Stomach (tissue), 9 donors: Measurements from ENCODE around the gene TEX29. TPM values are rescaled to one million over a fixed set of nuclear protein-coding genes. Genes with fewer than 3 reads are reported as not detected.

Experiments used
- DNase-seq, 2 donors: peaks; one replicate each; pipeline versions ENCODE4 v3.0.0 to v3.0.0-alpha.2; 2013 to 2019
- H3K27ac ChIP-seq, 5 donors: fragments of 200-600 bp in 4 of 5; sonication (generic) in 4 of 5; one replicate each; pipeline ENCODE4 v1.5.1; 2013 to 2019; ENCODE audit warnings: mild to moderate bottlenecking in 1 of 5, moderate library complexity in 1 of 5
- H3K27me3 ChIP-seq, 3 donors: fragments of 200-600 bp; sonication (generic); one replicate each; pipeline ENCODE4 v1.5.1; 2017 to 2019; ENCODE audit warnings: mixed run types in 1 of 3
- H3K36me3 ChIP-seq, 4 donors: fragments of 200-600 bp; sonication (generic); 1 replicate in 3 of 4; 2 replicates in 1 of 4; pipeline ENCODE4 v1.5.1; 2016 to 2019
- H3K4me1 ChIP-seq, 4 donors: fragments of 200-600 bp; sonication (generic); one replicate each; pipeline ENCODE4 v1.5.1; 2016 to 2019
- H3K4me3 ChIP-seq, 4 donors: fragments of 200-600 bp; sonication (generic) in 3 of 4; one replicate each; pipeline ENCODE4 v1.5.1; 2016 to 2019; ENCODE audit warnings: mild to moderate bottlenecking in 1 of 4
- H3K9me3 ChIP-seq, 4 donors: fragments of 200-600 bp; sonication (generic); one replicate each; pipeline ENCODE4 v1.5.1; 2016 to 2019
- EP300 ChIP-seq: sonication (generic); formaldehyde crosslinking; IDR thresholded peaks from one replicate; pipeline ENCODE4 v1.6.1; 2017; ENCODE audit warnings: antibody characterized with exemption
- POLR2A ChIP-seq, 4 donors: fragments of 450-650 bp; IDR thresholded peaks; one replicate each; pipeline ENCODE4 v1.6.1; 2016; ENCODE audit warnings: antibody characterized with exemption in 4 of 4, control low read depth in 2 of 4, mild to moderate bottlenecking in 1 of 4, moderate library complexity in 1 of 4
- POLR2AphosphoS5 ChIP-seq, 3 donors: sonication (generic); formaldehyde crosslinking; IDR thresholded peaks; one replicate each; pipeline ENCODE4 v1.6.1; 2016; ENCODE audit warnings: antibody characterized with exemption in 3 of 3
- WGBS, 5 donors: extraction: QIAGEN DNeasy Blood & Tissue Kit in 3 of 5; methylation state at CpG; one replicate each; pipeline versions ENCODE4 v1.1.5 to v1.1.7; 2013 to 2018; 5-methylcytosine and 5-hydroxymethylcytosine counted together
- intact Hi-C: fragments of 100-400 bp; cut with DNase I; formaldehyde crosslinking; loops from one replicate; pipeline ENCODE4 v1.15.1; 2023; ENCODE audit warnings: low total_unique reads
- polyA plus RNA-seq, 3 donors: library from polyadenylated mRNA; stranded (reverse); fragments of 200-250 nt; gene quantifications; one replicate each; pipeline ENCODE4 v1.2.3, GENCODE V29; 2013
- total RNA-seq, 5 donors: library from RNA; depleted of rRNA; stranded (reverse); fragments of >200 nt; gene quantifications; one replicate each; pipeline versions ENCODE4 v1.1.0 to v1.2.3, GENCODE V29; 2014 to 2016
- TF ChIP-seq, protein P1 (sequence below), 7 experiments: fragments of 450-650 bp in 4 of 7; fragments of 200-600 bp in 3 of 7; sonication (generic) in 3 of 7; IDR thresholded peaks; one replicate each; pipeline ENCODE4 v1.5.1; 2016 to 2019; ENCODE audit warnings: antibody characterized with exemption in 7 of 7, control low read depth in 2 of 7, mild to moderate bottlenecking in 1 of 7
- donor health status: healthy with polysubstance abuse.
- donor health status: Bipolar disorder and iron deficiency.
- donor health status: healthy.

The TEX29 gene
- total and polyA plus RNA-seq, 8 donors: 0.87 to 2.2 TPM; not detected in 6

DNA sequence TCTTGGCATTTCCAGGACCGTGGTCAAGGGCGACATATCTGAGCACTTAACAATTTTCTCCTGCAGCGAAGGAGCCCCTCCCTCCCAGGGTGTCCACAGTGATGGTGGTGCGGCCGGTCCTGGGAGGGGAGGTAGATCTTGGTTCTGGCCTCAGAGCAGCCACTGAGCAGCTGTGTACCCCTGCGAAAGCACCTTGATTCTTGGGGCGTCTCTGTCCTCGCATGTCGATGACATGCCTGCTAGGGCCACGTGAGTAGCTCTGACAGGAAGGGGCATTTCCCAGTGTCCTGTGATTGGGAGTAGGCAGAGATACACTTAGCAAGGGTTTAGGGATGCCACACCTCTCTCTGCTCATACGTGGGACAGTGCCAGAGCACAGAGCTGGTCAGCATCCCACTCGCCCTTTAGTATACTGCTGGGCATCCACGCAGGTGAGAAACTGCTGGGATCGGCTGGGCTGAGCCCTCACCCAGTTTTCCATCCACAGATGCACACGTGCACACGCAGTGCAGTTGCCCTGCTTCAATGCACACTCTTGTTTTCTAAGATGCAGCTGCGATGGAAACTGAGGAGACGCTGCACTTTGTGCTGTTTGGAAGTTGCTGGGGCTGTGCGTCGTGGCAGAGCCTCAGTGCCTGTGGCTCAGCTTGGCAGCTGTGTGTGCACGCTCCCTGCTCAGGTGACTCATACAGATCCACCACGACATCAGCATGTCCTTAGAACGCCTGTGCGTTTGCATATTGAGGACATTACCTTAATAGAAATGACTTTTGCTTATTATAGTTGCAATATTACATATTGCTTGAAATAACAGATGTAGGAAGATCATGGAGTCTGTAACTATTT, 66.8 kb downstream of the TEX29 start:
- no peaks in the 10 kb centered on the region for H3K36me3 ChIP-seq
- H3K4me1 ChIP-seq: no peaks in the 10 kb centered on the region
- no peak overlapping the region for H3K4me3 ChIP-seq
- no peak overlapping the region for H3K27ac ChIP-seq
- intact Hi-C loops: no loop called here
- no peak for TF ChIP-seq EP300
- TF ChIP-seq POLR2AphosphoS5 (IDR thresholded peaks at IDR 0.05): no peak
- TF ChIP-seq, protein P1, sequence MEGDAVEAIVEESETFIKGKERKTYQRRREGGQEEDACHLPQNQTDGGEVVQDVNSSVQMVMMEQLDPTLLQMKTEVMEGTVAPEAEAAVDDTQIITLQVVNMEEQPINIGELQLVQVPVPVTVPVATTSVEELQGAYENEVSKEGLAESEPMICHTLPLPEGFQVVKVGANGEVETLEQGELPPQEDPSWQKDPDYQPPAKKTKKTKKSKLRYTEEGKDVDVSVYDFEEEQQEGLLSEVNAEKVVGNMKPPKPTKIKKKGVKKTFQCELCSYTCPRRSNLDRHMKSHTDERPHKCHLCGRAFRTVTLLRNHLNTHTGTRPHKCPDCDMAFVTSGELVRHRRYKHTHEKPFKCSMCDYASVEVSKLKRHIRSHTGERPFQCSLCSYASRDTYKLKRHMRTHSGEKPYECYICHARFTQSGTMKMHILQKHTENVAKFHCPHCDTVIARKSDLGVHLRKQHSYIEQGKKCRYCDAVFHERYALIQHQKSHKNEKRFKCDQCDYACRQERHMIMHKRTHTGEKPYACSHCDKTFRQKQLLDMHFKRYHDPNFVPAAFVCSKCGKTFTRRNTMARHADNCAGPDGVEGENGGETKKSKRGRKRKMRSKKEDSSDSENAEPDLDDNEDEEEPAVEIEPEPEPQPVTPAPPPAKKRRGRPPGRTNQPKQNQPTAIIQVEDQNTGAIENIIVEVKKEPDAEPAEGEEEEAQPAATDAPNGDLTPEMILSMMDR (IDR thresholded peaks at IDR 0.05): no peak
- no peak for TF ChIP-seq POLR2A (IDR thresholded peaks at IDR 0.05)
- no peaks in the 10 kb centered on the region for H3K9me3 ChIP-seq
- peak in 1 of 2 donors; percentile 17 for DNase-seq
- peaks cover 0 to 36% (median 0%) of the 10 kb centered on the region in 3 donors for H3K27me3 ChIP-seq
- 78 to 86% (median 84%) methylated on average over 24 of the region's 24 CpGs for WGBS, 5 donors

DNA sequence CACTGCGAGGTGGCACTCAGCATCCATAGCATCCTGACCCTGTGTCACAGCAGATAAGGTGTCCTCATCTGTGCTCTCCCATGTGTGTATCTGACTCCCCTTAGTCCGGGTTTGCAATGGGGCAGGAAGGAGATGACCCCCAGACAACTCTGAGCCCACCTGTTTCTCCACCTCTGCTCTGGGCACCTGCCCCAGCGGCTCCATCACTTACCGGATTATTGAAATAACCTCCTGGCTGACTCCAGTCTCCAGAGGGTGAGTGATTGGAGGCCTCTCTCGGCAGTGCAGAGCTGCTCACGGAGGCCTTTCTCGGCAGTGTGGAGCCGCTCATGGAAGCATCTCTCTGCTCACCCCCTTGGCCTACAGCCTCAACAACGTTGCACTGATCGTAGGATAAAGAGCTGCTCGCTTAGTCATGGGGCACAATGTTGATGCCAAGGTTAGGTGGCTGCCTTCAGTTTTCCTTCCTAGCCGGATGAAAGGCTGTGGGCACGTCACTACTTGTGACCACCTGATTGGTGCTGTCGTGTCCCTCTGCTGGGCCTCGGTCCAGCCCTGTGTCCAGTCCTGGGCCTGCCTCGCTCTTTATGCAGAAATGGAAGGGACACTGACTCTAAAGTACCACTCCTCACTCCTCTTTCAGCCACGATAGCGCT, 67.6 kb downstream of the TEX29 start:
- peaks cover 0 to 30% (median 0%) of the 10 kb centered on the region in 3 donors for H3K27me3 ChIP-seq
- no peak overlapping the region for H3K4me3 ChIP-seq
- no peaks in the 10 kb centered on the region for H3K36me3 ChIP-seq
- TF ChIP-seq POLR2AphosphoS5 (IDR thresholded peaks at IDR 0.05) (no peak), POLR2A (IDR thresholded peaks at IDR 0.05) (no peak), EP300 (no peak)
- TF ChIP-seq, protein P1 (IDR thresholded peaks at IDR 0.05): no peak
- DNase-seq: peak in 1 of 2 donors; percentile 10
- WGBS, 5 donors: 79 to 87% (median 83%) methylated on average over 18 of the region's 18 CpGs
- intact Hi-C loops: no loop called here
- H3K27ac ChIP-seq: no peak overlapping the region
- no peaks in the 10 kb centered on the region for H3K9me3 ChIP-seq
- no peaks in the 10 kb centered on the region for H3K4me1 ChIP-seq

DNA sequence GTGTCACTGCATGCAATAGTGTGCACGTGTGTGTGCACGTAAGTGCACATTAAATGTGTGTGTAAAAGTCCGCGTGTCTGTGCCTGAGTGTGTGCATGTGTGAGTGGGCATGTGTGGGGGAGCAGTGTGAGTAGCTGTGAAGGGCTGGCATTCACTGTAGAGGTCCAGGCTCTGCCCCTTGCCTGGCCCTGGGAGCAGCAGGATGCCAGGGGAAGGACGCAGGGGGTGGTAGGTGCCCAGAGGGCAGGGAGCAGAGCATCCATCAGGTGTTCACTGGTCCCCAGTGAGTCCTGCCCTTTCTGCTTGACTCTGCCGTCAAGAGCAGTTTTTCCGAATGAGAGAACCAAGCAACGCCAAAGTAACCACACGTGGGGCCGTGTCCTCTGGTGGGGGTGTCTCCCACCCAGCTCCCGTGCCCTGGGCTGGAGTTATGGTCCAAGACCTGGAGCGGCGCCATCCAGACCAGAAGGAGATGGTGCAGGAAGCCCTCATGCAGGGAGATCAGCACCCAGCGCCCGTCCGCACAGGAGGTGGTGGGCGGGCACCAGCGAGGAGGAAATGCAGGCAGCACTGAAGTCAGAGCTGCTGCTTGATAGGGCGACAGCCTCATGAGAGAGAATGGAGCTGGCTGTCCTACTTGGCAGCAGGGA, 68.5 kb downstream of the TEX29 start:
- Histone ChIP-seq H3K27me3 (peaks cover 0 to 24% (median 0%) of the 10 kb centered on the region in 3 donors), H3K4me1 (no peaks in the 10 kb centered on the region), H3K27ac (no peak overlapping the region), H3K36me3 (no peaks in the 10 kb centered on the region), H3K4me3 (no peak overlapping the region), H3K9me3 (no peaks in the 10 kb centered on the region)
- intact Hi-C loops: no loop called here
- 78 to 87% (median 80%) methylated on average over 19 of the region's 19 CpGs for WGBS, 5 donors
- TF ChIP-seq POLR2AphosphoS5 (IDR thresholded peaks at IDR 0.05) (no peak), EP300 (no peak), POLR2A (IDR thresholded peaks at IDR 0.05) (no peak)
- TF ChIP-seq, protein P1 (IDR thresholded peaks at IDR 0.05): no peak
- DNase-seq: peak in 1 of 2 donors; percentile 23
